ENCODE data around the gene PDE6B. TPM values are rescaled to one million over a fixed set of nuclear protein-coding genes. Genes with fewer than 3 reads are reported as not detected.
A peak's percentile ranks its signal among the peaks of the same experiment; 100 is the strongest.

PDE6B gene
- polyA plus RNA-seq, 2 donors, result 0.41 to 0.89 TPM

DNA sequence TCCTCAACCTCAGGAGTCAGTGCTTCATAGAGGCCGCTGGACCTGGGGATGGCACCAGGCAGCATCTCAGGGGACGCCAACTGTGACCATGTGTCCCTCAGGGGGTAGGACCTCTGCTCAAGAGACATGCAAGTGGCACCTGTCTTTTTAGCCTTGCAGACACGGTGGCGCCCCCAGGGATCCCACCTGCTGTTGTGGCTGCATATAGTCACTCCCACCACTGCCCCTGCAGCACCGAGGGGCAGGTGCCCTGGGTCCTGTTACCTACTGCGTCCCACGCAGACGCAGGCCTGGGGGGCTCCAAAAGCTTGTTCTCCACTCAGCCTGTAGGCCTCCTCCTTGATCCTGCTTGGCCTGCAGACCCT, 51.5 kb downstream of the PDE6B start:
- Histone ChIP-seq H3K27ac (ENCODE audit: low read depth in 2 of 2, low read length in 1 of 2) (no peak overlapping the region), H3K9me3 (ENCODE audit: control insufficient read depth in 2 of 2, insufficient read depth in 1 of 2, low read depth in 1 of 2, low read length in 1 of 2) (no peaks in the 10 kb centered on the region), H3K4me3 (ENCODE audit: low read depth in 1 of 2, low read length in 2 of 2) (no peak overlapping the region), H3K36me3 (ENCODE audit: control insufficient read depth in 2 of 2, insufficient read depth in 2 of 2, low read length in 1 of 2) (peaks cover 3 to 5% of the 10 kb centered on the region in 2 donors), H3K4me1 (ENCODE audit: control insufficient read depth in 2 of 2, insufficient read depth in 2 of 2, low read length in 1 of 2) (peaks cover 11 to 33% of the 10 kb centered on the region in 2 donors), H3K27me3 (ENCODE audit: control insufficient read depth in 1 of 2, insufficient read depth in 2 of 2, low read length in 2 of 2) (no peaks in the 10 kb centered on the region)
- 87 to 88% methylated on average over 8 of the region's 8 CpGs for WGBS, 2 donors

DNA sequence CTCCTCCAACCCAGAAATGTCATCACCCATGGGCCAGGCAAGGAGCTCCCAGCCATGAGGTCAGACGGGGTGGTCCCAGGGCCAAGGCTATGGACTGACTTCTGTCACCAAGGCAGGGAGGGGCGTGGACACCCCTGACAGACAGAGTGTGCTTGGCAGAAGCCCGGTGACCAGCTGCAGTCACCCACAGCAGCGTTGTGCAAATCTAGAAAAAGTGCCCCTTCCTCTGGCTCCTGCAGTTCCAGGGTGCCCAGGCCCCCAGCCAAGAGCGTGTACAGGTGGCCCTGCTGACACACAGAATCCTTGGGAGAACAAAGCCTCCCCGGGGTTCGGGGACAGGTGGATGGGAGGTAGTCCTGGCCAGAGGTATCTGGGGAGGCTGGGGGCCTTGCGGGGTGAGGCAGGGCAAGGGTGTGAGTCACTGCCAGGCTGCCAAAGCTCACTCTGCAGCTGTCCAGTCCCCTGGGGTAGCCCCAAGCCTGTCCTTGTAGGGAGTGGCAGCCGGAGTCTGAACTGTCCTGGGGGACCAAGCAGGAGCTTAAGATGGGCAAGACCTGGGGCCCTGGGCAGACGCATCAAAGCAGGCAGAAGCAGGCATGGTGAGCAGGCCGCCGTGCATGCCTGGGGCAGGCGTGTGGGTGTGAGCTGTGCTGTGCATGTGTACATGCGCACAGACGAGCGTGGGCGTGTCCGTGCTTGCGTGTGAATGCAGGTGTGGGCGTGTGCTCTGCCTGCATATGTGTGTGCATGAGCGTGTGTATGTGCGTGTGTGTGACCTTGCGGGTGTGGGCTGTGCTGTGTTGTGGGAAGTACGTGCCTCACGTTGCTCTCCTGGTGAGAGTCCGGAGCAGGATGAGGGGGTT, 52.3 kb downstream of the PDE6B start:
- peaks cover 11 to 34% of the 10 kb centered on the region in 2 donors for H3K4me1 ChIP-seq (ENCODE audit: control insufficient read depth in 2 of 2, insufficient read depth in 2 of 2, low read length in 1 of 2)
- no peaks in the 10 kb centered on the region for H3K27me3 ChIP-seq (ENCODE audit: control insufficient read depth in 1 of 2, insufficient read depth in 2 of 2, low read length in 2 of 2)
- 45 to 56% methylated on average over 26 of the region's 26 CpGs for WGBS, 2 donors
- H3K4me3 ChIP-seq (ENCODE audit: low read depth in 1 of 2, low read length in 2 of 2), result no peak overlapping the region
- no peaks in the 10 kb centered on the region for H3K9me3 ChIP-seq (ENCODE audit: control insufficient read depth in 2 of 2, insufficient read depth in 1 of 2, low read depth in 1 of 2, low read length in 1 of 2)
- H3K36me3 ChIP-seq (ENCODE audit: control insufficient read depth in 2 of 2, insufficient read depth in 2 of 2, low read length in 1 of 2), result no peaks in the 10 kb centered on the region
- H3K27ac ChIP-seq (ENCODE audit: low read depth in 2 of 2, low read length in 1 of 2), result peak overlapping the region; percentile 22 to 56

DNA sequence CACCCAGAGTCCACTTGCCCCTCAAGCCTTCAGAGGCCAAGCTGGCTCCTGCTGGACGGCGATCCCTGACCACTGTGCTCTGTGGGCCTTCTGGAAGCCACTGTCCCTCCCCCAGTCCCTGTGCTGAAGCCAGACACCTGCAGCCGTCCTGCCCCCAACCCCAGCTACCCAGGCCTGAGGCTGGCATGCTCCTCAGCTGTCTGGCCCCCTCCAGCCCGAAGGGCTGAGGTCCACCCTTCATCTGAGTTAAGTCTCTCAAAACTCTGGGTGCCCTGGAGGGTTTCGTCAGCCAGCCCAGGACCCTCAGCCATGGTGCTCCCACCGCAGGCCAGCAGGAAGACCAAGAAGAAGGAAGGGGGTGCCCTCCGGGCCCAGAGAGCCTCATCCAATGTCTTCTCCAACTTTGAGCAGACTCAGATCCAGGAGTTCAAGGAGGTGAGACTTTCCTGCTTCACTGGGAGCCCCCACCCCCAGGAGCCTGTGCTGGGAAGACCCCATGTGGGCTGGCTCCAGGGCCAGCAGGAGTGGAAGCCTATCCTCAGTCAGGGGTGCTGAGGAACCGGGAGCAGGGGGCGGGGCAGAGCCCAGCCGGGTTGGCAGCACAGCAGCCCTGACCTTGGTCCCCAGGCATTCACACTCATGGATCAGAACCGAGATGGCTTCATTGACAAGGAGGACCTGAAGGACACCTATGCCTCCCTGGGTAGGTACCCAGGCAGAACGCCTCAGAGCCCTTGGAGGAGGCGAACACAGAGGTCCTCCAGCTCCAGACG, 53.1 kb downstream of the PDE6B start:
- H3K27me3 ChIP-seq (ENCODE audit: control insufficient read depth in 1 of 2, insufficient read depth in 2 of 2, low read length in 2 of 2), result no peaks in the 10 kb centered on the region
- H3K9me3 ChIP-seq (ENCODE audit: control insufficient read depth in 2 of 2, insufficient read depth in 1 of 2, low read depth in 1 of 2, low read length in 1 of 2), result no peaks in the 10 kb centered on the region
- H3K27ac ChIP-seq (ENCODE audit: low read depth in 2 of 2, low read length in 1 of 2), result peak overlapping the region in 1 of 2 donors; percentile 56
- peaks cover 11 to 30% of the 10 kb centered on the region in 2 donors for H3K4me1 ChIP-seq (ENCODE audit: control insufficient read depth in 2 of 2, insufficient read depth in 2 of 2, low read length in 1 of 2)
- 73 to 74% methylated on average over 14 of the region's 14 CpGs for WGBS, 2 donors
- no peak overlapping the region for H3K4me3 ChIP-seq (ENCODE audit: low read depth in 1 of 2, low read length in 2 of 2)
- H3K36me3 ChIP-seq (ENCODE audit: control insufficient read depth in 2 of 2, insufficient read depth in 2 of 2, low read length in 1 of 2), result no peaks in the 10 kb centered on the region

DNA sequence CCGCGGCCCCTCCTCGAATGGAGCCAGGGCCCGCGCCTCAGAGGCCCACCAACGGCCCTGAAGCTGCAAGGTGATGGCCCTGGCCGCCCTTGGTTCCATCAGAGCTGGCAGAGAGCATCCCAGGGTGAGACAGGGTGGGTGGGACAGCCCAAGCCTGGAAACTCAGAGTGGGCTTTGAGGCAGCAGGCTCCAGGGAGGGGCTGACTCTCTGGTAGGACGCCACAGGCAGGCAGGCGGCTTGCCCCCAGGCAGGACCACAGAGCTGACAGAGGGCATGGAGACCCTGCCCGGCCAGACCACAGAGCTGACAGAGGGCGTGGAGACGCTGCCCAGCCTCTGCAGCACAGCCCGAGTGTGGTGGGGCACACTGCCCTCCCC, 53.7 kb downstream of the PDE6B start:
- Histone ChIP-seq H3K4me3 (ENCODE audit: low read depth in 1 of 2, low read length in 2 of 2) (no peak overlapping the region), H3K27me3 (ENCODE audit: control insufficient read depth in 1 of 2, insufficient read depth in 2 of 2, low read length in 2 of 2) (no peaks in the 10 kb centered on the region), H3K27ac (ENCODE audit: low read depth in 2 of 2, low read length in 1 of 2) (no peak overlapping the region), H3K9me3 (ENCODE audit: control insufficient read depth in 2 of 2, insufficient read depth in 1 of 2, low read depth in 1 of 2, low read length in 1 of 2) (no peaks in the 10 kb centered on the region), H3K4me1 (ENCODE audit: control insufficient read depth in 2 of 2, insufficient read depth in 2 of 2, low read length in 1 of 2) (peaks cover 11 to 34% of the 10 kb centered on the region in 2 donors), H3K36me3 (ENCODE audit: control insufficient read depth in 2 of 2, insufficient read depth in 2 of 2, low read length in 1 of 2) (no peaks in the 10 kb centered on the region)
- WGBS, 2 donors, result 84 to 86% methylated on average over 13 of the region's 13 CpGs

DNA sequence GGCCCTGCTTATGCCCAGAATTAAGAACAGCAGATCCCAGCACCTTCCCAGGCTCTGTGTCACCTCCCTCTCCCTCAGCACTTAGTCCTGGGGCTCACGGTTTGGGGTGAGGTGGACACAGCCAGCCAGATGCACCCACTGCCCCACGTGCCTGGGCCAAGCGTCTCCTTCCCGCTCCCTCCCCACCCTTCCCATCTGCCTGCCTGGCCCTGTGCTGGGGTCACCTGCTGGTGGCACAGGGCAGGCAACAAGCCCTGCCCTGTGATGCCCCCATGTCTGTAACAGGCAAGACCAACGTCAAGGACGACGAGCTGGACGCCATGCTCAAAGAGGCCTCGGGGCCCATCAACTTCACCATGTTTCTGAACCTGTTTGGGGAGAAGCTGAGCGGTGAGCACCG, 54.3 kb downstream of the PDE6B start:
- Histone ChIP-seq H3K4me3 (ENCODE audit: low read depth in 1 of 2, low read length in 2 of 2) (no peak overlapping the region), H3K4me1 (ENCODE audit: control insufficient read depth in 2 of 2, insufficient read depth in 2 of 2, low read length in 1 of 2) (peaks cover 11 to 36% of the 10 kb centered on the region in 2 donors), H3K27ac (ENCODE audit: low read depth in 2 of 2, low read length in 1 of 2) (no peak overlapping the region), H3K36me3 (ENCODE audit: control insufficient read depth in 2 of 2, insufficient read depth in 2 of 2, low read length in 1 of 2) (no peaks in the 10 kb centered on the region), H3K27me3 (ENCODE audit: control insufficient read depth in 1 of 2, insufficient read depth in 2 of 2, low read length in 2 of 2) (no peaks in the 10 kb centered on the region), H3K9me3 (ENCODE audit: control insufficient read depth in 2 of 2, insufficient read depth in 1 of 2, low read depth in 1 of 2, low read length in 1 of 2) (no peaks in the 10 kb centered on the region)
- WGBS, 2 donors, result 82 to 84% methylated on average over 11 of the region's 11 CpGs

DNA sequence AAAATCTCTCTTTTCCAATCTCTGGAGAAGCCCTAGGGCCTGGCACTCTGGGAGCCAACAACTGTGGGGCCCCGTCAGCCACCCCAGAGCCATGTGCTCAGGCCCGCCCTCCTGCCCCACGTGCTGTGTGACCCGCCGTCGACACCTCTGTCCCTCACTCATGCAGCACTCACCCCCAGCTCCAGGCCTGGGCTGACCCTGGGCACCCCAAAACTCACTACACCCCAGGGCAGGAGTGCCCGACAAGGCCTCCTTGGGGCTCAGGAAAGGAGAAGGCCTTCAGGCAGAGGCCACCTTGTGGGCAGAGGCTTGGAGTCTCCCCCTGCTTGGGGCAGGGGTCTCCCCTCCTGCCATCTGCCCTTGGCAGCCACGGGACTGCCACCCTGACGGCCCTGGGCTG, 54.7 kb downstream of the PDE6B start:
- no peak overlapping the region for H3K27ac ChIP-seq (ENCODE audit: low read depth in 2 of 2, low read length in 1 of 2)
- WGBS, 2 donors, result 81 to 86% methylated on average over 9 of the region's 9 CpGs

DNA sequence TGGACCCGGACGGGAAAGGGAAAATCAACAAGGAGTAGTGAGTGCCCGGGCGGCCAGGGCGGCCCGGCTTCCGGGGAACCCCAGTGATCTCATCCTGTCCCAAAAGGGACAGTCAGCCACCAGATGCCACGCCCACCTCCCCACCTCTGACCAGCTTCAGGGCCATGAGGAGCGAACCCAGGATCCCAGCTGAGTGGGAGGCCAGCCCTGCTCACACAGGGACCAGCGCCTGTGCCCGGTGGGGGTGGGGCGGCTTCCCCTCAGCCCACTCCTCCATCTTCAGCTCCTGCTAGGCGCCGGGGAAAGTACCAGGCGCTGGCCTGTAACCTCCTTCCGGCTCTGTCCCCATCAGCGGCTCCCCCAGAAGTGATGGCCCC, 55.2 kb downstream of the PDE6B start:
- no peaks in the 10 kb centered on the region for H3K9me3 ChIP-seq (ENCODE audit: control insufficient read depth in 2 of 2, insufficient read depth in 1 of 2, low read depth in 1 of 2, low read length in 1 of 2)
- H3K27ac ChIP-seq (ENCODE audit: low read depth in 2 of 2, low read length in 1 of 2), result no peak overlapping the region
- peaks cover 6 to 29% of the 10 kb centered on the region in 2 donors for H3K4me1 ChIP-seq (ENCODE audit: control insufficient read depth in 2 of 2, insufficient read depth in 2 of 2, low read length in 1 of 2)
- H3K4me3 ChIP-seq (ENCODE audit: low read depth in 1 of 2, low read length in 2 of 2), result no peak overlapping the region
- H3K36me3 ChIP-seq (ENCODE audit: control insufficient read depth in 2 of 2, insufficient read depth in 2 of 2, low read length in 1 of 2), result no peaks in the 10 kb centered on the region
- no peaks in the 10 kb centered on the region for H3K27me3 ChIP-seq (ENCODE audit: control insufficient read depth in 1 of 2, insufficient read depth in 2 of 2, low read length in 2 of 2)
- WGBS, 2 donors, result 68 to 69% methylated on average over 16 to 17 of the region's 17 CpGs

More for the DNA sequence above, 54.7 kb downstream of the PDE6B start:
- Histone ChIP-seq H3K4me3 (ENCODE audit: low read depth in 1 of 2, low read length in 2 of 2) (no peak overlapping the region), H3K9me3 (ENCODE audit: control insufficient read depth in 2 of 2, insufficient read depth in 1 of 2, low read depth in 1 of 2, low read length in 1 of 2) (no peaks in the 10 kb centered on the region), H3K27me3 (ENCODE audit: control insufficient read depth in 1 of 2, insufficient read depth in 2 of 2, low read length in 2 of 2) (no peaks in the 10 kb centered on the region), H3K36me3 (ENCODE audit: control insufficient read depth in 2 of 2, insufficient read depth in 2 of 2, low read length in 1 of 2) (no peaks in the 10 kb centered on the region), H3K4me1 (ENCODE audit: control insufficient read depth in 2 of 2, insufficient read depth in 2 of 2, low read length in 1 of 2) (peaks cover 10 to 33% of the 10 kb centered on the region in 2 donors)

DNA sequence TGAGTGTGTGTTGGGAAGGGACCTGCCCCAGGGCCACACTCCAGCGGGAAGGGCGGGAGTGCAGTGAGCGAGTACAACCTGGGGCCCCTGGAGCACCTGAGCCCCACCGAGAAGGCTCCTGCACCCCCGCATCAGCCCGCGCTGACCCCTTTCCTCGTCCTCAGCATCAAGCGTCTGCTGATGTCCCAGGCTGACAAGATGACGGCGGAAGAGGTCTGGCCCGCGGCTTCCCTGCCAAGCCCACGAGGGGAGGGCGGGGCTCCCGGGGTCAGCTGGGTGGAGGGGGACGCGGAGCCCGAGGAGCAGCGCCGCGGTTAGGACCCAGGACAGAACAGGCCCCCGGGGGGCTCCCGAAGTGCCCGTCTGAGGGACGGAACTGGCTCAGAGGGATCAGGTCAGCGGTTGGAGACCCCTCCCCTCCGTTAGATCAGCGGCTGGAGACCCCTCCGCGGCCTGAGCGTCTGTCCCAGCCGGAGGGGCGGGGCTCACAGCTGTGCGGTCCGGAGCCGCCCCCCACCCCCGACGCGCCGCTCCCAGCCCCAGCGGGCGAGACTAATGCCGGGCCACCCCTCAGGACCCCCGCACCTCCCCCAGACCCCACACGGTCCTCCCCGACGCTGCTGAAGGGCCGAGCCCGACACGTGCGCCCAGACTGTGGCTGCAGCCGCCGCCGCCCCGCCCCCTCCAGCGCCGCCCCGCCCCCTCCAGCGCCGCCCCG, 55.7 kb downstream of the PDE6B start:
- no peaks in the 10 kb centered on the region for H3K36me3 ChIP-seq (ENCODE audit: control insufficient read depth in 2 of 2, insufficient read depth in 2 of 2, low read length in 1 of 2)
- peaks cover 6 to 27% of the 10 kb centered on the region in 2 donors for H3K4me1 ChIP-seq (ENCODE audit: control insufficient read depth in 2 of 2, insufficient read depth in 2 of 2, low read length in 1 of 2)
- 13% methylated on average over 37 to 59 of the region's 62 CpGs for WGBS, 2 donors
- H3K27me3 ChIP-seq (ENCODE audit: control insufficient read depth in 1 of 2, insufficient read depth in 2 of 2, low read length in 2 of 2), result no peaks in the 10 kb centered on the region
- peak overlapping the region in 1 of 2 donors; percentile 30 for H3K4me3 ChIP-seq (ENCODE audit: low read depth in 1 of 2, low read length in 2 of 2)
- H3K27ac ChIP-seq (ENCODE audit: low read depth in 2 of 2, low read length in 1 of 2), result no peak overlapping the region
- H3K9me3 ChIP-seq (ENCODE audit: control insufficient read depth in 2 of 2, insufficient read depth in 1 of 2, low read depth in 1 of 2, low read length in 1 of 2), result no peaks in the 10 kb centered on the region

DNA sequence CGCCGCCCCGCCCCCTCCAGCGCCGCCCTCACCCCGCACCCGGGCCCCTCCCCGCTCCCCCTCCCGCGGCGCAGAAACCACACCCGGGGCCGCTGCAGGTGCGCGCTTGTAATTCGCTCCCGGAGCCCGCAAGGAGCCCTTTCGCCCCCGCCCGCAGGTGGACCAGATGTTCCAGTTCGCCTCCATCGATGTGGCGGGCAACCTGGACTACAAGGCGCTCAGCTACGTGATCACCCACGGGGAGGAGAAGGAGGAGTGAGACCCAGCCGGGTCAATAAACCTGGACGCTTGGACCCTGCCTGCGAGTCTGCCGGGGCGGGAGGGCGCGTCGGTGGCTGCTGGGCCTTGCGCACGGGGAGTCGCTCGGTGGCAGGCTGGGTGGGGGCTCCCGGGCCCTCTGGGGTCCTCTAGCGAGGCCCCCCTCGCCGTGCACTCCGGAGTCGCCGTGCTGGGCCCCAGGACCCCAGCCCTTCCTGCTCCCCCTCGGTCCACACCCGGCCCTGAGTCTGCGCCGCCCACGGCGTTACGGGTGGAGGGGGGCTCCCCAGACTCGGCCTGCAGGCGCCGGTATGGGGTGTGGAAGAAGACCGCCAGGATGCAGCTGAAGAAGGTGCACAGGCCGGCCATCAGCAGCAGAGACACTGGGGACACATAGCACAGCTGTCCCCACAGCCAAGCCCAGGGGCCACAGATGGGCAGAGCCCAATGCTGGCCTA, 56.5 kb downstream of the PDE6B start:
- Histone ChIP-seq H3K27me3 (ENCODE audit: control insufficient read depth in 1 of 2, insufficient read depth in 2 of 2, low read length in 2 of 2) (no peaks in the 10 kb centered on the region), H3K27ac (ENCODE audit: low read depth in 2 of 2, low read length in 1 of 2) (peak overlapping the region in 1 of 2 donors; percentile 37), H3K9me3 (ENCODE audit: control insufficient read depth in 2 of 2, insufficient read depth in 1 of 2, low read depth in 1 of 2, low read length in 1 of 2) (no peaks in the 10 kb centered on the region), H3K36me3 (ENCODE audit: control insufficient read depth in 2 of 2, insufficient read depth in 2 of 2, low read length in 1 of 2) (no peaks in the 10 kb centered on the region), H3K4me1 (ENCODE audit: control insufficient read depth in 2 of 2, insufficient read depth in 2 of 2, low read length in 1 of 2) (peaks cover 6 to 33% of the 10 kb centered on the region in 2 donors), H3K4me3 (ENCODE audit: low read depth in 1 of 2, low read length in 2 of 2) (no peak overlapping the region)
- WGBS, 2 donors, result 68 to 70% methylated on average over 39 to 58 of the region's 58 CpGs
